DOHH2 (cell line): Measurements from ENCODE around the gene KCTD3.

Experiments used
- CTCF ChIP-seq: fragments of 200-600 bp; sonication (generic); IDR thresholded peaks from one replicate; pipeline ENCODE4 v1.5.1; 2014; ENCODE audit warnings: antibody characterized with exemption, mild to moderate bottlenecking, low read depth, low read length; ENCODE audit not compliant: poor library complexity, severe bottlenecking
- EZH2phosphoT487 ChIP-seq: fragments of 200-600 bp; sonication (generic); IDR thresholded peaks from 2 replicates; pipeline ENCODE4 v1.6.1; 2017; ENCODE audit warnings: borderline replicate concordance, mild to moderate bottlenecking, antibody characterized with exemption, low read length, moderate library complexity, mixed read lengths

DNA sequence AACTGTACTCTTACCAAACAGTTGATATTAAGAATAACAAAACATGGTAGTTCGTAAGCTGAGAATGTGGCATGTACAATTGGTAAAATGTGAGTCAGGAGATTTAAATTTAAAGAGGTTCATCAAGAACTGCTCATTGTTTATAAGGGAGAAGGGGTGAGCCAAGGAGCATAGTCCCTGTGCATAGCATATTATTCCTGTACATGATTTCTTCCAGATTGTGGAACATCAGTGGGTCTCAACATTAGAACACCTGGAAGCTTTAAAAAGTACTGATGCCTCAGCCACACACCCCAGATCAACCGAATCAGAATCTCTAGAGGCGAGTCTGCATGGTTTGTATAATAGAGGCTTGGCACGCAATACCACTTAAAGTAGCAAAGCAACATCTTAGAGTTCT is 56.1 kb downstream of the KCTD3 start:
- TF ChIP-seq CTCF (no peak), EZH2phosphoT487 (no peak)
